ENCODE measurements around the gene ACACA.

DNA sequence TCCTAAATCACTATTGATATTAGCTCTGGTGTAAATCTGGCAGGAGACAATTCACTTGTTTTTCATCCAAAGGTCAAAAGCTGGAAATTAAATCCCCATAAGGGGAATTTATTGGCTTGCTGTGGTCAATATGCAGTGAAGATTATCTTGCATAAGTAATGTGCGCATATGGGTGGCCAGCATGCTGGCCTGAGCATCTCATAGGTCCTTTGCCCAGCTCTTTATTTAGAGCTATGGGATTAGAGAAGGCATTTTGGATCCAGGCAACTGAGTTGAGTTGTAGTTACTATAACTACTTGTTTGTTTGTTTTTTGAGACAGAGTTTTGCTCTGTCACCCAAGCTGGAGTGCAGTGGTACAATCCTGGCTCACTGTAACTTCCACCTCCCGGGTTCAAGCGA, 347.1 kb downstream of the ACACA start:
- TF ChIP-seq OSR1 (CRISPR knock-in tag; IDR thresholded peaks at IDR 0.05) (no peak), ZFP30 (CRISPR knock-in tag; IDR thresholded peaks at IDR 0.05) (no peak), ZNF8 (CRISPR knock-in tag; IDR thresholded peaks at IDR 0.05) (no peak), ZNF565 (CRISPR knock-in tag; conservative IDR thresholded peaks at IDR 0.05; ENCODE audit: low read depth) (no peak), CSDC2 (CRISPR knock-in tag; IDR thresholded peaks at IDR 0.05) (no peak), TCF4 (CRISPR knock-in tag; IDR thresholded peaks at IDR 0.05; ENCODE audit: borderline replicate concordance) (no peak), ARNTL (CRISPR knock-in tag; IDR thresholded peaks at IDR 0.05; ENCODE audit: borderline replicate concordance, low read depth) (no peak), RARB (CRISPR knock-in tag; IDR thresholded peaks at IDR 0.05) (no peak), ZNF70 (CRISPR knock-in tag; IDR thresholded peaks at IDR 0.05) (no peak)
- TF ChIP-seq, protein P1, sequence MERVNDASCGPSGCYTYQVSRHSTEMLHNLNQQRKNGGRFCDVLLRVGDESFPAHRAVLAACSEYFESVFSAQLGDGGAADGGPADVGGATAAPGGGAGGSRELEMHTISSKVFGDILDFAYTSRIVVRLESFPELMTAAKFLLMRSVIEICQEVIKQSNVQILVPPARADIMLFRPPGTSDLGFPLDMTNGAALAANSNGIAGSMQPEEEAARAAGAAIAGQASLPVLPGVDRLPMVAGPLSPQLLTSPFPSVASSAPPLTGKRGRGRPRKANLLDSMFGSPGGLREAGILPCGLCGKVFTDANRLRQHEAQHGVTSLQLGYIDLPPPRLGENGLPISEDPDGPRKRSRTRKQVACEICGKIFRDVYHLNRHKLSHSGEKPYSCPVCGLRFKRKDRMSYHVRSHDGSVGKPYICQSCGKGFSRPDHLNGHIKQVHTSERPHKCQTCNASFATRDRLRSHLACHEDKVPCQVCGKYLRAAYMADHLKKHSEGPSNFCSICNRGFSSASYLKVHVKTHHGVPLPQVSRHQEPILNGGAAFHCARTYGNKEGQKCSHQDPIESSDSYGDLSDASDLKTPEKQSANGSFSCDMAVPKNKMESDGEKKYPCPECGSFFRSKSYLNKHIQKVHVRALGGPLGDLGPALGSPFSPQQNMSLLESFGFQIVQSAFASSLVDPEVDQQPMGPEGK (CRISPR knock-in tag; IDR thresholded peaks at IDR 0.05; ENCODE audit: borderline replicate concordance), result no peak
- TF ChIP-seq, protein P2, sequence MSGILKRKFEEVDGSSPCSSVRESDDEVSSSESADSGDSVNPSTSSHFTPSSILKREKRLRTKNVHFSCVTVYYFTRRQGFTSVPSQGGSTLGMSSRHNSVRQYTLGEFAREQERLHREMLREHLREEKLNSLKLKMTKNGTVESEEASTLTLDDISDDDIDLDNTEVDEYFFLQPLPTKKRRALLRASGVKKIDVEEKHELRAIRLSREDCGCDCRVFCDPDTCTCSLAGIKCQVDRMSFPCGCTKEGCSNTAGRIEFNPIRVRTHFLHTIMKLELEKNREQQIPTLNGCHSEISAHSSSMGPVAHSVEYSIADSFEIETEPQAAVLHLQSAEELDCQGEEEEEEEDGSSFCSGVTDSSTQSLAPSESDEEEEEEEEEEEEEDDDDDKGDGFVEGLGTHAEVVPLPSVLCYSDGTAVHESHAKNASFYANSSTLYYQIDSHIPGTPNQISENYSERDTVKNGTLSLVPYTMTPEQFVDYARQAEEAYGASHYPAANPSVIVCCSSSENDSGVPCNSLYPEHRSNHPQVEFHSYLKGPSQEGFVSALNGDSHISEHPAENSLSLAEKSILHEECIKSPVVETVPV (CRISPR knock-in tag; IDR thresholded peaks at IDR 0.05), result no peak
